NCI-H1048 (cell line): ENCODE results near the gene PTPRR.

Experiments used
- DNase-seq: peaks from one replicate; lab custom pipeline; 2025; lab: John Stamatoyannopoulos, UW

Gene PTPRR

GRCh38 chr12:70920251-70920851, at the start of gene PTPRR:
Gene PTPRR (minus strand): TSS chr12:70920738. CDS start chr12:70920390, 348 bp downstream.
- DNase-seq: no peak

- DNase-seq: no peak
Measured at GRCh38 chr12:70966996-70967790, 46.7 kb upstream of the PTPRR start.

- no peak for DNase-seq
Measured at GRCh38 chr12:70966046-70966445, 45.5 kb upstream of the PTPRR start.

GRCh38 chr12:70964867-70965510, 44.5 kb upstream of the PTPRR start:
- DNase-seq: no peak

GRCh38 chr12:70963081-70963660, 42.6 kb upstream of the PTPRR start:
- no peak for DNase-seq

GRCh38 chr12:70962226-70962794, 41.8 kb upstream of the PTPRR start:
- no peak for DNase-seq

GRCh38 chr12:70960484-70960883, 39.9 kb upstream of the PTPRR start:
- no peak for DNase-seq

GRCh38 chr12:70955415-70955814, 34.9 kb upstream of the PTPRR start:
- no peak for DNase-seq

- no peak for DNase-seq
Measured at GRCh38 chr12:70950451-70950850, 29.9 kb upstream of the PTPRR start.

- DNase-seq: no peak
Measured at GRCh38 chr12:70948976-70949336, 28.4 kb upstream of the PTPRR start.

GRCh38 chr12:70948236-70948975, 27.9 kb upstream of the PTPRR start:
- no peak for DNase-seq

GRCh38 chr12:70936203-70936813, 15.8 kb upstream of the PTPRR start:
- no peak for DNase-seq

GRCh38 chr12:70933133-70933532, 12.6 kb upstream of the PTPRR start:
- DNase-seq: no peak

GRCh38 chr12:70929029-70929428, 8.5 kb upstream of the PTPRR start:
- DNase-seq: no peak

- no peak for DNase-seq
Measured at GRCh38 chr12:70928071-70928470, 7.5 kb upstream of the PTPRR start.

GRCh38 chr12:70927356-70927755, 6.8 kb upstream of the PTPRR start:
- no peak for DNase-seq

GRCh38 chr12:70925539-70925938, 5.0 kb upstream of the PTPRR start:
- DNase-seq: no peak

- no peak for DNase-seq
Measured at GRCh38 chr12:70920891-70921290, 353 bp upstream of the PTPRR start.

GRCh38 chr12:70919597-70920035, 922 bp downstream of the PTPRR start:
- no peak for DNase-seq

GRCh38 chr12:70919176-70919575, 1.4 kb downstream of the PTPRR start:
- no peak for DNase-seq

GRCh38 chr12:70918321-70918720, 2.2 kb downstream of the PTPRR start:
- DNase-seq: no peak
